Activated CD4-positive, alpha-beta T cell treated with anti-CD3 and anti-CD28 coated beads, Interleukin-2, Interleukin-4, amounts not matched to agents 100 ng/mL and 50 ng/mL, durations not matched to agents 16 hours and 8 hours (primary cell): Measurements from ENCODE around the gene E2F2.
"Not testable (repeated sequence)": the region's sequence is repeated elsewhere in the genome, so short reads cannot be mapped to it uniquely, and the experiment has no call there.

ENCODE experiments used
- DNase-seq: peaks from one replicate; pipeline ENCODE4 v3.0.0-alpha.2; 2020; ENCODE audit warnings: low spot score

The E2F2 gene

GRCh38 chr1:23524163-23524562 lies 6.9 kb downstream of the E2F2 start:
- DNase-seq, result no peak

- peak; percentile 62 for DNase-seq
Measured at GRCh38 chr1:23522244-23522982, 8.6 kb downstream of the E2F2 start.

- DNase-seq, result no peak
Measured at GRCh38 chr1:23521588-23521987, 9.4 kb downstream of the E2F2 start.

- DNase-seq, result no peak
Measured at GRCh38 chr1:23517581-23517980, 13.5 kb downstream of the E2F2 start.

- no peak for DNase-seq
Measured at GRCh38 chr1:23515905-23516304, 15.1 kb downstream of the E2F2 start.

DNA sequence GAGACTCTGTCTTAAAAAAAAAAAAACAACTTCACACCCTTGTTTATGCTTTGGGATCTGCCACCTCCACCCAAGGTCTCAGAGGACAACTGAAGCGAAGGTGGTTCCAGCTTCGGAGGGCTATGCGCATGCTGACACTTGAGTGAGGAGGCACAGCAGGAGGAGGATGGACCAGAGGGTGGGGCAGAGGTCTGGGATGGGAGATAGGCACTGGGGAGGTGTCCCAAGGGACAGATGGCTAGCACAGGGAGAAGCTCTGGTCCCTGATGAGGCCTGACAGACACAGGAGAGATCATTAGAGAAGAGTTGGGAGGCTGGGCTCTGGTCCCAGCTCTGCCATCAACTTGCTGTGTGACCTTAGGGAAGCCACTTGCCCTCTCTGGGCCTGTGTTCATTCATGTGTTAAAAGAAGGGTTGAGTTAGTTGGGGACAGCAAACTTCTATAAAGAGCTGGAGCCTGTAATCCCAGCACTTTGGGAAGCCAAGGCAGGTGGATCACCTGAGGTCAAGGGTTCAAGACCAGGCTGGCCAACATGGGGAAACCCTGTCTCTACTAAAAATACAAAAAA lies 16.8 kb downstream of the E2F2 start:
- DNase-seq, result no peak

DNA sequence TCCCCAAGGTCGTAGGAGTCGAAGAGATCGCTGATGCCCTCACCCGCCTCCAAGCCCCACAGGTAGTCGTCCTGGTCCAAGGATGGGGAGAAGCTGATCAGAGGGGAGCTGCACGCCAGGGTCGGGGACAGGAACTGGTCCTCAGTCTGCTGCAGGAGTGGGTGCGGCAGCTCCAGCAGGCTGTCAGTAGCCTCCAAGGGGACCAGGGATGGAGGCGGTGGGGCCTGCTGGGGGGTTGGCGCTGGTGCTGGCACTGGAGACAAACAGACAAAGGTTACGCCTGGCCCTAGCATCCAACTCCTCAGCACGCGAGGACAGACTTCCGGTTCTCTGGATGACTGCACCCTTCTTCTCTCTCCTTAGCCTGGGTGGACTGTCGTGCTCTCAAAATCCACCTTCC lies 21.1 kb downstream of the E2F2 start:
- DNase-seq, result no peak

DNA sequence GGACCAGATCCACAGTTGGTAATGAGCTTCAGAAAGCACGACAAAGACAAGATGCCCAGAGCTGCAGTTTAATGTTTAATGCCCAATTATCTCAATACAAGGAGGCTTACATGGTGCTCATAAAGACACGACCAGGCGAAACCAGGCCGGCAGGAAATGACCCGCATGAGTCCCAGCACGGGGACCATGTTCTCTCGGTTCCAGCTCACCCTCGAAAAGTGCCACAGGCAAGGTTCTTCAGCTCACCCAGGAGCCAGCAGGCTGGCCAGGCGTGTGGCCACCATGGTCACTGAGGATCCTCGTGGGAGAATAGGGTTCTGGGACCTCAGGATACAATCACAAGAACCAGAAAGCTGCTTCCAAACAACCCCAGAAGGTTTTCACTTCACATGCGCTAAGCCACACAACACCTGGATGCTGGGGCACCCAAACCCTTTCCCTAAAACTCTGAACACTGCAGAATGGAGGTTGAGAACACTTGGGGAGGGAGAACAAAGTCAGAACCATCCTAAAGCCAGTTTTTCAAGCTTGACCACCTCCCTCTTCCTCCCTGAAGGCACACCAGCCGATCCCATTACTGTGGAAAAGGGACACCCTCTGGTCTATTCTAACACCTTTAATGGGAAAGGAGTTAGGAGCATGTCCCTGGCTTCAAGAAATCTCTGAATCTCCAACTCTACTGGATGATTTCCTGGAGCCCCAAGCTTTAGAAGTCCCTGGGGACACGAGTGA lies 24.5 kb downstream of the E2F2 start:
- DNase-seq, result no peak

DNA sequence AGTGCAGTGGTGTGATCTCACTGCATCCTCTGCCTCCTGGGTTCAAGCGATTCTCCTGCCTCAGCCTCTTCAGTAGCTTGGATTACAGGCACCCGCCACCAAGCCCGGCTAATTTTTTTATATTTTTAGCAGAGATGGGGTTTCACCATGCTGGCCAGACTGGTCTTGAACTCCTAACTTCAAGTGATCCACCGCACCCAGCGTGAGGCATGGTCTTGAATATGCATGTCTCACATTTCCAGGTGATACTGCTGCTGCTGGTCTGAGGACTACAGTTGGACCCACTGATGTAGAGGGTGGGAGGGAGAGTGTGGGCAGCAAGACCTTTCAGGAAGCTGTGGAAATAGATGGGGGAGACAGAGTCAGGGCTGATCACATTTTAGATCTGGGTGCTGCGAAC lies 25.2 kb downstream of the E2F2 start:
- no peak for DNase-seq

GRCh38 chr1:23504156-23504555 lies 26.9 kb downstream of the E2F2 start:
- DNase-seq, result not testable (repeated sequence)

DNA sequence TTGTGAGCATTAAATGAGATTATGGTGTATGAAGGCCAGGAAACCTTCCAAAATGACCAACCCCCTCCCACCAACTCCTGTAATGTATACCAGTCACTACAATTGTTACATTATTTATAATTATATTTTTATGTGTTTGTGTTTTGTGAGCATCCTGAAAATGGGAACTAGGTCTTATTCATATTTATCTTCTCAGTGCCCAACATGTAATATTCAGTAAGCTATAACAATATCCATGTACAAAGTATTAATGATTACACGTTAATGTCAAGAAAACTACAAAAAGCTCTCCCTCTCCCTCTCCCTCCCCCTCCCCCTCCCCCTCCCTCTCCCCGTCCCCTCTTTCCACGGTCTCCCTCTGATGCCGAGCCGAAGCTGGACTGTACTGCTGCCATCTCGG lies 28.1 kb downstream of the E2F2 start:
- DNase-seq, result no peak

GRCh38 chr1:23500466-23500865 lies 30.6 kb downstream of the E2F2 start:
- DNase-seq, result no peak

DNA sequence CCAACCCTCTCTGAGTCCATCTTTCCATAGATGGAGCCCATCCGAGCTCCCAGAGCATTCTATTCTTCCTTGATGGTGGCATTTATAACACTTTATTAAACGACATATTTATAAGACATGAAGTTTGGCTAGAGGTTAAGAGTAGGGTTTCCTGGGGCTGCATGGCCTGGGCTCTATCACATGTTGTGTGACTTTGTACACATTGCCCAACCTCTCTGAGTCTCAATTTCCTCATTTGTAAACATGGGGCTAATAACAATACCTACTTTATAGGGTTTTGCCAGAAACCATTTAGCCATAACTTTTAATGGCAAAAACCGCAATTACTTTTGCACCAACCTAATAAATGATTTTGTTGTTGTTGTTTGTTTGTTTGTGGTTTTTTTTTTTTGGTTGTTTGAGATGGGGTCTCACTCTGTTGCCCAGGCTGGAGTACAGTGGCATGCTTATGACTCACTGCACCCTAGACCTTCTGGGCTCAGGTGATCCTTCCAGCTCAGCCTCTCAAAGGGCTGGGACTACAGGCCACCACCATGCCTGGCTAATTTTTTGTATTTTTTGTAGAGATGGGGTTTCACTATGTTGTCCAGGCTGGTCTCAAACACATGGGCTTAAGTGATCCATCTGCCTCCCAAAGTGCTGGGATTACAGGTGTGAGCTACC lies 33.1 kb downstream of the E2F2 start:
- no peak for DNase-seq

GRCh38 chr1:23496490-23497181 lies 34.4 kb downstream of the E2F2 start:
- DNase-seq, result no peak

DNA sequence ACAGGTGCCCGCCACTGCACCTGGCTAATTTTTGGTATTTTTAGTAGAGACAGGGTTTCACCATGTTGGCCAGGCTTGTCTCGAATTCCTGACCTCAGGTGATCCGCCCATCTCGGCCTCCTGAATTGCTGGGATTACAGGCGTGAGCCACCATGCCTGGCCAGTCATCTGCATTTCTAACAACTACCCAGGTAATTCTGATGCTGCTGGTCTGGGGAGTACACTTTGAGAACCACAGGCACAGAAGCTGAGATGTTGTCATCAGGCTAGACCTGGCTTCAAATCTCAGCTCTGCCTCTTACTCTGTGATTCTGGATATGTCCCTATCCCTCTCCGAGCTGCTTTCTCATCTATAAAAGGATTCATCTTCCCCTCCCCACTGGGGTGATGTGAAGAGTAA lies 36.2 kb downstream of the E2F2 start:
- DNase-seq, result not testable (repeated sequence)

DNA sequence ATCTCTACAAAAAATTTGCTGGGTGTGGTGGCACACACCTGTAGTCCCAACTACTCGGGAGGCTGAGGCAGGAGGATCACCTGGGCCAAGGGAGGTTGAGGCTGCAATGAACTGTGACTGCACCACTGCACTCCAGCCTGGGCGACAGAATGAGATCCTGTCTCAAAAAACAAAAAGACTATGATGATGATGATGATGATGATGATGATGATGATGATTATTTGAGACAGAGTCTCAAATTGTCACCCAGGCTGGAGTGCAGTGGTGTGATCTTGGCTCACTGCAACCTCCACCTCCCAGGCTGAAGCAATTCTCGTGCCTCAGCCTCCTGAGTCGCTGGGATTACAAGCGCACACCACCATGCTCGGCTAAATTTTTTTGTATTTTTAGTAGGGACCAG lies 38.3 kb downstream of the E2F2 start:
- not testable (repeated sequence) for DNase-seq

GRCh38 chr1:23492132-23492720 lies 38.8 kb downstream of the E2F2 start:
- no peak for DNase-seq

GRCh38 chr1:23489842-23490241 lies 41.2 kb downstream of the E2F2 start:
- no peak for DNase-seq

DNA sequence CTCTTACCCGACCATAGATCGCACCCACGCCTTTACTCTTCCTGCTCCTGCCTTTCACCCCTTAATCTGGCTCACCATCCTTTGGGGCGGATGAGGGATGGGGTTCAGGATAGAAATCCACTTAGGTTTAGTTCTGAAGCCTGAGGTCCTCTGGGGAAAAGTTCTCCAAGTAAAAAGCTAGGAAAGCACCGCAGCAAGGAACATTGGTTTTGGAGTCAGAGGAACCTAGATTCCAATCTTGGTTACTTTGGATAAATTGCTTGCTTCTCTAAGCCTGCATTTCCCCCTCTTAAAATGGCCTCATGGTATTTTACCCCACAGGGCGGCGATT lies 46.1 kb downstream of the E2F2 start:
- DNase-seq, result no peak

DNA sequence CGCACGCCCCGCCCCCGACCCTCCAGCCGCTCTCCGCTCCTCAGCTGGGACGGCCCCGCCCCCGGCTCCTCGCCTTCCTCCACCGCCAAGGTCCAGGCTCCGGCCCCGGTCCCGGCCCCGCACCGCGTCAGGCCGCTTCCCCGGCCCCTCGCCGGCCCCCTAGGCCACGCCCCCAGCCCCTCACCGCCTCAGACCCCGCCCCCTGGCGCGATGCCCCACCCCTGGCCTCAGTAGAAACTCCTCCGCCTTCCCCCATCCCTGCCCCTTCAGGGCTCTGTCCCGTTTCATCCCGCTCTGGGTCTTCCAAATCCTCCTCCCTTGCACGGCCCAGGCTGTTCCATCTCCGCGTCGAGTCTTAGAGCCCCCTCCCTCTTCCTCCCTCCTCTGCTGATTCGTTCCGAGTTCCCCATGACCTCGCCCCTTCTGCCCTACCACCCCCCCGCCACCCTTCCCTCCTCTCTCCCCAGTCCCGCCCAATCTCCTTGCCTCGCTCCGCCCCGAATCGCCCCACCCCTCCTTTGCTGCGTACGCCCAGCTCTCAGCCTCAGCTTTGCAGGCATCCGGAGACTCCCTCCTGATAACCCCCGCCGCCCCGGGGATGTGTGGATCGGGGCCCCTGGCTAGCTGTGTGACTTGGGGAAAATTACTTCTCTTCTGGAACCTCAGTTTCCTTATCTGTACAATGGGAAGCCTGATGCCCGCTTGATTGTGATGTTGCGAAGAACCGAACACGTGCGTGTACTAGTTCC lies 46.6 kb downstream of the E2F2 start:
- peak; percentile 79 for DNase-seq
